ENCODE measurements around the gene AZGP1.
A peak's percentile ranks its signal among the peaks of the same experiment; 100 is the strongest.
"Not testable (repeated sequence)": the region's sequence is repeated elsewhere in the genome, so short reads cannot be mapped to it uniquely, and the experiment has no call there.

AZGP1 gene

GRCh38 chr7:99949645-99950228 lies 26.1 kb downstream of the AZGP1 start:
- DNase-seq, result no peak

- no peak for DNase-seq
Observed at GRCh38 chr7:99947608-99948007, 28.2 kb downstream of the AZGP1 start.

- DNase-seq, result no peak
Observed at GRCh38 chr7:99944497-99945070, 31.2 kb downstream of the AZGP1 start.

- DNase-seq, result no peak
Observed at GRCh38 chr7:99943641-99944496, 32.0 kb downstream of the AZGP1 start.

GRCh38 chr7:99938296-99938695 lies 37.5 kb downstream of the AZGP1 start:
- no peak for DNase-seq

GRCh38 chr7:99935009-99935408 lies 40.8 kb downstream of the AZGP1 start:
- not testable (repeated sequence) for DNase-seq

- DNase-seq, result no peak
Observed at GRCh38 chr7:99930376-99930775, 45.5 kb downstream of the AZGP1 start.

- DNase-seq, result no peak
Observed at GRCh38 chr7:99929730-99930053, 46.1 kb downstream of the AZGP1 start.

- DNase-seq, result no peak
Observed at GRCh38 chr7:99928994-99929729, 46.7 kb downstream of the AZGP1 start, which contains the start of gene GJC3. Gene GJC3 (minus strand): TSS chr7:99929620. CDS start chr7:99929620, 0 bp downstream.

GRCh38 chr7:99928188-99928587 lies 47.6 kb downstream of the AZGP1 start:
- DNase-seq, result no peak

GRCh38 chr7:99927536-99927935 lies 48.3 kb downstream of the AZGP1 start:
- no peak for DNase-seq

- DNase-seq, result no peak
Observed at GRCh38 chr7:99926321-99926720, 49.5 kb downstream of the AZGP1 start.

GRCh38 chr7:99923200-99923599 lies 52.6 kb downstream of the AZGP1 start:
- no peak for DNase-seq

GRCh38 chr7:99920149-99920548 lies 55.7 kb downstream of the AZGP1 start:
- no peak for DNase-seq

- DNase-seq, result no peak
Observed at GRCh38 chr7:99919814-99920112, 56.1 kb downstream of the AZGP1 start.

GRCh38 chr7:99918959-99919813 lies 56.6 kb downstream of the AZGP1 start, which contains the start of gene TRIM4:
Gene TRIM4 (minus strand): TSS chr7:99919530. CDS start chr7:99919401, 129 bp downstream.
- peak; percentile 19 for DNase-seq
